Thoracic aorta (tissue), 2 donors: Measurements from ENCODE around the gene DDX52. TPM values are rescaled to one million over a fixed set of nuclear protein-coding genes. Genes with fewer than 3 reads are reported as not detected.

ENCODE experiments used
- ATAC-seq: fragments of 150-250 bp; one replicate; pipeline ENCODE4 v1.8.0; 2017; ENCODE audit warnings: low read depth; ENCODE audit not compliant: insufficient number of reproducible peaks, low FRiP score
- DNase-seq: peaks from one replicate; pipeline ENCODE4 v3.0.0-alpha.2; 2020; ENCODE audit warnings: low spot score
- H3K27ac ChIP-seq, 2 donors: fragments of 200-600 bp; sonication (generic); 1 replicate in 1 of 2; 2 replicates in 1 of 2; pipeline ENCODE4 v1.5.1; 2016; ENCODE audit warnings: mild to moderate bottlenecking in 2 of 2, moderate library complexity in 2 of 2
- H3K27me3 ChIP-seq: fragments of 200-600 bp; sonication (generic); replicated peaks from 2 replicates; pipeline ENCODE4 v1.6.0; 2016; ENCODE audit warnings: mild to moderate bottlenecking; ENCODE audit not compliant: insufficient read depth
- H3K36me3 ChIP-seq: fragments of 200-600 bp; sonication (generic); one replicate; pipeline ENCODE4 v1.5.1; 2016
- H3K4me1 ChIP-seq, 2 donors: fragments of 200-600 bp; sonication (generic); 1 replicate in 1 of 2; 2 replicates in 1 of 2; pipeline versions ENCODE4 v1.5.1 to v1.6.0; 2016; ENCODE audit warnings: low read depth in 2 of 2, mild to moderate bottlenecking in 1 of 2; ENCODE audit not compliant: control insufficient read depth in 1 of 2
- H3K4me3 ChIP-seq: fragments of 200-600 bp; sonication (generic); 2 replicates; pipeline ENCODE4 v1.5.1; 2016; ENCODE audit warnings: mild to moderate bottlenecking
- H3K9me3 ChIP-seq: fragments of 200-600 bp; sonication (generic); 2 replicates; pipeline ENCODE4 v1.5.1; 2016
- CTCF ChIP-seq: fragments of 200-600 bp; sonication (generic); IDR thresholded peaks from one replicate; pipeline ENCODE4 v1.5.1; 2019; ENCODE audit warnings: antibody characterized with exemption
- total RNA-seq, 2 donors: library from RNA; depleted of rRNA; stranded (reverse); fragments of >200 nt; gene quantifications; one replicate each; pipeline versions ENCODE4 v1.1.0 to v1.2.3, GENCODE V29; 2016

The DDX52 gene
- total RNA-seq, 2 donors from 2014 or later, result 9.2 to 22.7 TPM

- H3K36me3 ChIP-seq, result peaks cover 37% of the 10 kb centered on the region
- DNase-seq, result no peak
- H3K27ac ChIP-seq, result no peak overlapping the region
- ATAC-seq, result no peak
- H3K4me1 ChIP-seq, result no peaks in the 10 kb centered on the region
- H3K27me3 ChIP-seq, result no peaks in the 10 kb centered on the region
- H3K4me3 ChIP-seq, result no peak overlapping the region
- no peak for TF ChIP-seq CTCF
- H3K9me3 ChIP-seq, result no peaks in the 10 kb centered on the region
Observed at GRCh38 chr17:37567538-37567937, 75.7 kb downstream of the DDX52 start.

GRCh38 chr17:37567137-37567536 lies 76.1 kb downstream of the DDX52 start:
- Histone ChIP-seq H3K9me3 (no peaks in the 10 kb centered on the region), H3K4me1 (no peaks in the 10 kb centered on the region), H3K4me3 (no peak overlapping the region), H3K36me3 (peaks cover 37% of the 10 kb centered on the region), H3K27me3 (no peaks in the 10 kb centered on the region), H3K27ac (no peak overlapping the region)
- ATAC-seq, result no peak
- TF ChIP-seq CTCF, result no peak
- no peak for DNase-seq

GRCh38 chr17:37564252-37564651 lies 79.0 kb downstream of the DDX52 start:
- no peaks in the 10 kb centered on the region for H3K4me1 ChIP-seq
- H3K27ac ChIP-seq, result no peak overlapping the region
- H3K9me3 ChIP-seq, result no peaks in the 10 kb centered on the region
- peaks cover 47% of the 10 kb centered on the region for H3K36me3 ChIP-seq
- DNase-seq (no peak), ATAC-seq (no peak)
- no peak for TF ChIP-seq CTCF
- H3K4me3 ChIP-seq, result no peak overlapping the region
- no peaks in the 10 kb centered on the region for H3K27me3 ChIP-seq

- DNase-seq (no peak), ATAC-seq (no peak)
- no peaks in the 10 kb centered on the region for H3K27me3 ChIP-seq
- H3K36me3 ChIP-seq, result peaks cover 36% of the 10 kb centered on the region
- H3K4me3 ChIP-seq, result no peak overlapping the region
- no peaks in the 10 kb centered on the region for H3K4me1 ChIP-seq
- no peaks in the 10 kb centered on the region for H3K9me3 ChIP-seq
- no peak for TF ChIP-seq CTCF
- no peak overlapping the region for H3K27ac ChIP-seq
Observed at GRCh38 chr17:37562016-37562745, 81.1 kb downstream of the DDX52 start.

Other genes starting within 250 kb of the DDX52 start
- 10 to 100 TPM; 20.7 to 34.0 TPM for gene ACACA, start 236.6 kb downstream of the DDX52 start, total RNA-seq
- 10 to 100 TPM in 1 of 2 donors, 1 to 10 TPM in 1; 8.1 to 14.7 TPM for gene TADA2A, start 236.6 kb downstream of the DDX52 start, total RNA-seq
- 10 to 100 TPM; 18.1 to 22.2 TPM for gene DUSP14, start 153.6 kb downstream of the DDX52 start, total RNA-seq
- gene SYNRG, start 34.0 kb downstream of the DDX52 start, total RNA-seq, result 10 to 100 TPM; 23.6 to 28.6 TPM
- gene HNF1B, start 101.6 kb upstream of the DDX52 start, total RNA-seq, result not detected